GM03348 (cell line): Measurements from ENCODE around the gene CYP21A2.
"Not testable (repeated sequence)": the region's sequence is repeated elsewhere in the genome, so short reads cannot be mapped to it uniquely, and the experiment has no call there.

Experiments
- DNase-seq: peaks from one replicate; pipeline ENCODE4 v3.0.0; 2012; ENCODE audit warnings: low spot score

The CYP21A2 gene

GRCh38 chr6:32037598-32038524, at the start of gene CYP21A2:
Gene CYP21A2 (plus strand): TSS chr6:32038415. CDS start chr6:32038423, 8 bp downstream.
- not testable (repeated sequence) for DNase-seq

GRCh38 chr6:31989363-31989762, 48.9 kb upstream of the CYP21A2 start:
- not testable (repeated sequence) for DNase-seq

- DNase-seq: not testable (repeated sequence)
Observed at GRCh38 chr6:31994421-31994820, 43.8 kb upstream of the CYP21A2 start.

- DNase-seq: not testable (repeated sequence)
Observed at GRCh38 chr6:31996385-31996784, 41.8 kb upstream of the CYP21A2 start.

- DNase-seq: not testable (repeated sequence)
Observed at GRCh38 chr6:32002546-32003268, 35.5 kb upstream of the CYP21A2 start.

- DNase-seq: not testable (repeated sequence)
Observed at GRCh38 chr6:32003301-32003700, 34.9 kb upstream of the CYP21A2 start.

- DNase-seq: not testable (repeated sequence)
Observed at GRCh38 chr6:32004393-32004792, 33.8 kb upstream of the CYP21A2 start.

- not testable (repeated sequence) for DNase-seq
Observed at GRCh38 chr6:32004864-32005537, 33.2 kb upstream of the CYP21A2 start.

- DNase-seq: not testable (repeated sequence)
Observed at GRCh38 chr6:32005538-32005880, 32.7 kb upstream of the CYP21A2 start.

- not testable (repeated sequence) for DNase-seq
Observed at GRCh38 chr6:32005991-32006529, 32.2 kb upstream of the CYP21A2 start.

- not testable (repeated sequence) for DNase-seq
Observed at GRCh38 chr6:32007086-32007485, 31.1 kb upstream of the CYP21A2 start.

GRCh38 chr6:32008037-32008436, 30.2 kb upstream of the CYP21A2 start:
- DNase-seq: not testable (repeated sequence)

GRCh38 chr6:32008616-32009015, 29.6 kb upstream of the CYP21A2 start:
- not testable (repeated sequence) for DNase-seq

GRCh38 chr6:32009537-32009936, 28.7 kb upstream of the CYP21A2 start:
- DNase-seq: not testable (repeated sequence)

GRCh38 chr6:32010856-32011530, 27.2 kb upstream of the CYP21A2 start:
- DNase-seq: not testable (repeated sequence)

GRCh38 chr6:32012941-32013617, 25.1 kb upstream of the CYP21A2 start:
- not testable (repeated sequence) for DNase-seq

GRCh38 chr6:32013738-32014137, 24.5 kb upstream of the CYP21A2 start:
- not testable (repeated sequence) for DNase-seq

- not testable (repeated sequence) for DNase-seq
Observed at GRCh38 chr6:32014547-32014946, 23.7 kb upstream of the CYP21A2 start, which contains the start of gene C4B. Gene C4B (plus strand): TSS chr6:32014795. CDS start chr6:32014846, 51 bp downstream.

- not testable (repeated sequence) for DNase-seq
Observed at GRCh38 chr6:32022100-32022499, 16.1 kb upstream of the CYP21A2 start.

GRCh38 chr6:32028631-32029030, 9.6 kb upstream of the CYP21A2 start:
- DNase-seq: not testable (repeated sequence)

GRCh38 chr6:32029553-32029952, 8.7 kb upstream of the CYP21A2 start:
- not testable (repeated sequence) for DNase-seq
